H9 (cell line): ENCODE results near the gene CALY. TPM values are rescaled to one million over a fixed set of nuclear protein-coding genes. Genes with fewer than 3 reads are reported as not detected.

Source experiments
- DNase-seq: peaks from one replicate; pipeline ENCODE4 v3.0.0-alpha.2; 2017
- H2AFZ ChIP-seq: one replicate; pipeline ENCODE4 v1.6.1; 2013; ENCODE audit warnings: mild to moderate bottlenecking, low read length, control low read depth, moderate library complexity
- H2AK5ac ChIP-seq: 2 replicates; pipeline ENCODE4 v1.6.1; 2013; ENCODE audit warnings: low read length, control low read depth, mixed read lengths; ENCODE audit not compliant: insufficient read length
- H2BK120ac ChIP-seq: one replicate; pipeline ENCODE4 v1.6.1; 2013; ENCODE audit warnings: low read depth, mild to moderate bottlenecking, low read length, control low read depth, inconsistent platforms; ENCODE audit not compliant: poor library complexity, severe bottlenecking
- H2BK12ac ChIP-seq: 2 replicates; pipeline ENCODE4 v1.6.1; 2013; ENCODE audit warnings: low read length, control low read depth, mixed read lengths, low read depth; ENCODE audit not compliant: insufficient read length
- H2BK15ac ChIP-seq: 2 replicates; pipeline ENCODE4 v1.6.1; 2013; ENCODE audit warnings: low read depth, low read length, control low read depth
- H2BK20ac ChIP-seq: one replicate; pipeline ENCODE4 v1.6.1; 2013; ENCODE audit warnings: low read depth, mild to moderate bottlenecking, low read length, control low read depth, inconsistent platforms; ENCODE audit not compliant: poor library complexity, severe bottlenecking
- H2BK5ac ChIP-seq: 2 replicates; pipeline ENCODE4 v1.6.1; 2013; ENCODE audit warnings: low read length, control low read depth, mixed read lengths; ENCODE audit not compliant: insufficient read length
- H3K14ac ChIP-seq: 2 replicates; pipeline ENCODE4 v1.6.1; 2013; ENCODE audit warnings: low read length, control low read depth; ENCODE audit not compliant: insufficient read depth
- H3K18ac ChIP-seq: 2 replicates; pipeline ENCODE4 v1.6.1; 2013; ENCODE audit warnings: low read depth, mild to moderate bottlenecking, mixed read lengths, low read length, control low read depth; ENCODE audit not compliant: insufficient read length
- H3K23ac ChIP-seq: 2 replicates; pipeline ENCODE4 v1.6.1; 2013; ENCODE audit warnings: low read length, control low read depth, mixed read lengths, low read depth; ENCODE audit not compliant: insufficient read length
- H3K23me2 ChIP-seq: 2 replicates; pipeline ENCODE4 v1.6.1; 2013; ENCODE audit warnings: low read depth, mild to moderate bottlenecking, mixed read lengths, low read length, control low read depth; ENCODE audit not compliant: insufficient read length, poor library complexity, severe bottlenecking
- H3K27ac ChIP-seq: 2 replicates; pipeline ENCODE4 v1.5.1; 2013; ENCODE audit warnings: low read length, control low read depth, mixed read lengths, low read depth; ENCODE audit not compliant: insufficient read length
- H3K27me3 ChIP-seq: 2 replicates; pipeline ENCODE4 v1.6.1; 2013; ENCODE audit warnings: low read length, control low read depth, inconsistent platforms; ENCODE audit not compliant: insufficient read depth
- H3K4ac ChIP-seq: 2 replicates; pipeline ENCODE4 v1.6.1; 2013; ENCODE audit warnings: low read depth, mild to moderate bottlenecking, control low read depth, inconsistent platforms, low read length, moderate library complexity
- H3K4me1 ChIP-seq: 2 replicates; pipeline ENCODE4 v1.6.1; 2013; ENCODE audit warnings: low read length, control low read depth, inconsistent platforms; ENCODE audit not compliant: insufficient read depth
- H3K4me2 ChIP-seq: 2 replicates; pipeline ENCODE4 v1.6.1; 2013; ENCODE audit warnings: low read length, control low read depth, mixed read lengths; ENCODE audit not compliant: insufficient read length, insufficient read depth
- H3K56ac ChIP-seq: 2 replicates; pipeline ENCODE4 v1.6.1; 2013; ENCODE audit warnings: low read depth, mild to moderate bottlenecking, mixed read lengths, low read length, control low read depth; ENCODE audit not compliant: insufficient read length
- H3K79me1 ChIP-seq: 2 replicates; pipeline ENCODE4 v1.6.1; 2013; ENCODE audit warnings: low read depth, mild to moderate bottlenecking, moderate library complexity, low read length, control low read depth, inconsistent platforms; ENCODE audit not compliant: insufficient read depth, poor library complexity, severe bottlenecking
- H3K79me2 ChIP-seq: 2 replicates; pipeline ENCODE4 v1.6.1; 2013; ENCODE audit warnings: low read length, control low read depth, inconsistent platforms; ENCODE audit not compliant: insufficient read depth
- H3K9ac ChIP-seq: 2 replicates; pipeline ENCODE4 v1.6.1; 2013; ENCODE audit warnings: low read length, control low read depth, mixed read lengths; ENCODE audit not compliant: insufficient read length; ENCODE audit errors: extremely low read depth
- H3K9me3 ChIP-seq: one replicate; pipeline ENCODE4 v1.6.1; 2013; ENCODE audit warnings: low read depth, low read length, inconsistent platforms; ENCODE audit not compliant: control insufficient read depth
- H3T11ph ChIP-seq: one replicate; pipeline ENCODE4 v1.6.1; 2013; ENCODE audit warnings: mild to moderate bottlenecking, low read length, control low read depth, inconsistent platforms
- H4K20me1 ChIP-seq: one replicate; pipeline ENCODE4 v1.6.1; 2013; ENCODE audit not compliant: control insufficient read depth, insufficient read length, insufficient read depth
- H4K5ac ChIP-seq: 2 replicates; pipeline ENCODE4 v1.6.1; 2013; ENCODE audit warnings: low read depth, mild to moderate bottlenecking, mixed read lengths, low read length, control low read depth; ENCODE audit not compliant: insufficient read length
- H4K8ac ChIP-seq: replicated peaks from 2 replicates; pipeline ENCODE4 v1.6.1; 2013; ENCODE audit warnings: low read length, control low read depth, mixed read lengths, low read depth; ENCODE audit not compliant: insufficient read length
- H4K91ac ChIP-seq: 2 replicates; pipeline ENCODE4 v1.6.1; 2013; ENCODE audit warnings: low read depth, mild to moderate bottlenecking, moderate library complexity, mixed read lengths, low read length, control low read depth; ENCODE audit not compliant: insufficient read length
- H3K27ac Mint-ChIP-seq, 3 experiments: 2 replicates in 2 of 3; 3 replicates in 1 of 3; pipeline ENCODE4 v1.8.0; 2020 to 2021; ENCODE audit warnings: mixed read lengths in 3 of 3, mild to moderate bottlenecking in 1 of 3, moderate library complexity in 1 of 3
- H3K27me3 Mint-ChIP-seq: 2 replicates; pipeline ENCODE4 v1.8.0; 2021; ENCODE audit warnings: low read depth, mild to moderate bottlenecking, moderate library complexity, mixed read lengths
- H3K36me3 Mint-ChIP-seq, 3 experiments: 2 replicates in 2 of 3; 3 replicates in 1 of 3; pipeline ENCODE4 v1.8.0; 2020 to 2021; ENCODE audit warnings: low read depth in 3 of 3, mixed read lengths in 3 of 3; ENCODE audit not compliant: insufficient read depth in 1 of 3
- H3K4me1 Mint-ChIP-seq, 2 experiments: 2 replicates each; pipeline ENCODE4 v1.8.0; 2020; ENCODE audit warnings: mixed read lengths in 2 of 2
- H3K4me3 Mint-ChIP-seq, 2 experiments: 2 replicates in 1 of 2; 3 replicates in 1 of 2; pipeline ENCODE4 v1.8.0; 2020 to 2021; ENCODE audit warnings: mild to moderate bottlenecking in 2 of 2, mixed read lengths in 2 of 2, moderate library complexity in 1 of 2
- H3K9me3 Mint-ChIP-seq, 2 experiments: 2 replicates in 1 of 2; 3 replicates in 1 of 2; pipeline ENCODE4 v1.8.0; 2020; ENCODE audit warnings: mild to moderate bottlenecking in 2 of 2, mixed read lengths in 2 of 2, moderate library complexity in 1 of 2
- WGBS: extraction: QIAGEN DNeasy Blood & Tissue Kit; methylation state at CpG from one replicate; pipeline ENCODE4 v1.1.7; 2013; ENCODE audit warnings: missing lambda C conversion rate, low lambda C conversion rate, mixed read lengths; ENCODE audit not compliant: insufficient read length; ENCODE audit errors: extremely low coverage; 5-methylcytosine and 5-hydroxymethylcytosine counted together
- total RNA-seq: library from RNA; stranded (reverse); gene quantifications from 2 replicates; pipeline ENCODE4 v1.2.1, GENCODE V29; 2021
- TF ChIP-seq, protein P1 (sequence below): fragments of 200-600 bp; sonication (generic); conservative IDR thresholded peaks from 3 replicates; pipeline ENCODE4 v1.8.0; 2021; ENCODE audit warnings: antibody characterized with exemption, mild to moderate bottlenecking

The CALY gene
- total RNA-seq, 1 experiment from 2014 or later: 2.9 TPM

DNA sequence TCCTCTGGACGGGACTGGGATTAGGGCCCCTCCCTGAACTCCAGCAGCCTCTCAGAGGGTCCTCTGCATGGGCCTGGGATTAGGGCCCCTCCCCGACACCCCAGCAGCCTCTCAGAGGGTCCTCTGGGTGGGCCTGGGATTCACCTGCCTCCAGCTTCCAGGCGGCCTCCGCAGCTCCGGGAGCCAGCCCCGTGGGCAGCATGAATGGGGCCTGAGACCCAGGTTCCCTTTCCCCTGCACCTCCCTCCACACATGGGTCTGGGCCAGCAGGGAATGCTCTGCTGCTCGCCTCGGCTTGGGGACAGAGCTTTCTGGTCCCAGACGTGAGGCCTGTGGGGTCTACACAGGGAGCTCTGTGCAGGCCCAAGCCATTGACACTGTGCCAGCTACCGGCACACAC, 33.5 kb downstream of the CALY start:
- H3K9ac ChIP-seq: no peak overlapping the region
- no peaks in the 10 kb centered on the region for H3K9me3 ChIP-seq
- H2BK120ac ChIP-seq: no peak overlapping the region
- H3T11ph ChIP-seq: no peak overlapping the region
- no peak overlapping the region for H4K5ac ChIP-seq
- Mint-ChIP-seq H3K27me3 (no peaks in the 10 kb centered on the region), H3K36me3 (peaks cover 13 to 38% (median 34%) of the 10 kb centered on the region in 3 experiments), H3K4me3 (no peak overlapping the region), H3K9me3 (no peaks in the 10 kb centered on the region; a peak in 4 of 5 replicates), H3K27ac (no peak overlapping the region), H3K4me1 (peaks cover 9 to 11% of the 10 kb centered on the region in 2 experiments)
- H3K56ac ChIP-seq: no peak overlapping the region
- no peak overlapping the region for H2BK15ac ChIP-seq
- no peak for DNase-seq
- no peak overlapping the region for H3K4me2 ChIP-seq
- no peak overlapping the region for H4K8ac ChIP-seq
- TF ChIP-seq, protein P1, sequence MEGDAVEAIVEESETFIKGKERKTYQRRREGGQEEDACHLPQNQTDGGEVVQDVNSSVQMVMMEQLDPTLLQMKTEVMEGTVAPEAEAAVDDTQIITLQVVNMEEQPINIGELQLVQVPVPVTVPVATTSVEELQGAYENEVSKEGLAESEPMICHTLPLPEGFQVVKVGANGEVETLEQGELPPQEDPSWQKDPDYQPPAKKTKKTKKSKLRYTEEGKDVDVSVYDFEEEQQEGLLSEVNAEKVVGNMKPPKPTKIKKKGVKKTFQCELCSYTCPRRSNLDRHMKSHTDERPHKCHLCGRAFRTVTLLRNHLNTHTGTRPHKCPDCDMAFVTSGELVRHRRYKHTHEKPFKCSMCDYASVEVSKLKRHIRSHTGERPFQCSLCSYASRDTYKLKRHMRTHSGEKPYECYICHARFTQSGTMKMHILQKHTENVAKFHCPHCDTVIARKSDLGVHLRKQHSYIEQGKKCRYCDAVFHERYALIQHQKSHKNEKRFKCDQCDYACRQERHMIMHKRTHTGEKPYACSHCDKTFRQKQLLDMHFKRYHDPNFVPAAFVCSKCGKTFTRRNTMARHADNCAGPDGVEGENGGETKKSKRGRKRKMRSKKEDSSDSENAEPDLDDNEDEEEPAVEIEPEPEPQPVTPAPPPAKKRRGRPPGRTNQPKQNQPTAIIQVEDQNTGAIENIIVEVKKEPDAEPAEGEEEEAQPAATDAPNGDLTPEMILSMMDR: no peak
- no peak overlapping the region for H2BK20ac ChIP-seq
- H3K4me1 ChIP-seq: no peaks in the 10 kb centered on the region
- no peak overlapping the region for H2AK5ac ChIP-seq
- no peak overlapping the region for H3K18ac ChIP-seq
- peaks cover 9% of the 10 kb centered on the region; the same call in 1 of the 2 replicates for H3K79me2 ChIP-seq
- no peak overlapping the region for H2AFZ ChIP-seq
- peaks cover 14% of the 10 kb centered on the region for H3K79me1 ChIP-seq
- H3K14ac ChIP-seq: no peak overlapping the region
- H2BK5ac ChIP-seq: no peak overlapping the region
- no peaks in the 10 kb centered on the region for H4K20me1 ChIP-seq
- no peak overlapping the region for H3K23ac ChIP-seq
- H3K27ac ChIP-seq: no peak overlapping the region
- peaks cover 5% of the 10 kb centered on the region for H3K23me2 ChIP-seq
- no peak overlapping the region for H2BK12ac ChIP-seq
- no peak overlapping the region for H4K91ac ChIP-seq
- H3K27me3 ChIP-seq: no peaks in the 10 kb centered on the region
- H3K4ac ChIP-seq: no peak overlapping the region
- no CpG with 5 or more reads among the region's 10 CpGs for WGBS
